ENCODE results near the gene GRWD1.

- TF ChIP-seq POLR2AphosphoS5 (IDR thresholded peaks at IDR 0.05; ENCODE audit: low read depth, low read length) = 0 out of 2 replicates have a peak, but pooled peaks have one; percentile 14
- TF ChIP-seq YY1 (IDR thresholded peaks at IDR 0.05; ENCODE audit: extremely low read depth, insufficient replicate concordance, low read depth, low read length) = no peak
These were observed 28.4 kb downstream of the GRWD1 start for GRCh38 chr19:48474084-48474592.
